ENCODE data around the gene CLDN6.

Gene CLDN6, protein sequence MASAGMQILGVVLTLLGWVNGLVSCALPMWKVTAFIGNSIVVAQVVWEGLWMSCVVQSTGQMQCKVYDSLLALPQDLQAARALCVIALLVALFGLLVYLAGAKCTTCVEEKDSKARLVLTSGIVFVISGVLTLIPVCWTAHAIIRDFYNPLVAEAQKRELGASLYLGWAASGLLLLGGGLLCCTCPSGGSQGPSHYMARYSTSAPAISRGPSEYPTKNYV

DNA sequence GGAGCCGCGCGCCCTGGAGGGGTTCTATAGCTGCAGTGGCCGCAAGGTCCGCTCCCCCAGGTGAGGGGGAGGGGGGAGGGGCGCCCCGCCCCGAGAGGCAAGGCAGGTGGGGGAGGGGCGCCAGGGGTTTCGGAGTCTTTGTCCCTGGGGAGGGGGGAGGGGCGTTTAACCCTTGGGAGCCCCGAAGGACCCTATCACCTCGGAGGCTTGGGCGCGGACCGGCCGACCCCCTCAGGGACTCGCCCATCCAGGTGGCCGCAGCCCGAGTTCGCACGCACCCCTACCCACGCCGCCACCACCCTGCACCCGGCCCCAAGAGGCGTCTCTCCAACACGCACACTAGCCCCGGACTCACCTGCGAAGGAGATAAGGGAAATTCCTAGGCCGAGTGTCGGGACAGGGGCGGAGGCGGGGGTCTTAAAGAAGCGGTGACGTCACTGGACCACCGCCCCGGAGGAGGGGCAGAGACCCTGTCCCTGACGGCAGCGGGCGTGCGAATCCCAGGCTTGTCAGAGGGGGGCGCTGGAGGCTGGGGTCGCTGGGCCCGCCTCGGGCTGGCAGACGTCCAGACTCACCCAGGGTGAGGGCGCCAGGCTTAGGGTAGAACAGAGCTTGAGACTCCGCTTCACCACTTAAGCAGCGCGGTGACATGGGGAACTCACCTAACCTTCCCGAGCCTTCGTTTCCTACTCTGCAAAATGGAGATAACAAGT is at the start of gene CLDN6:
TSS of gene CLDN6 (minus strand) at position 390 of the 713 bp plus-strand sequence. CDS start 2,162 bp downstream, outside the sequence.
- TF ChIP-seq, protein P1, sequence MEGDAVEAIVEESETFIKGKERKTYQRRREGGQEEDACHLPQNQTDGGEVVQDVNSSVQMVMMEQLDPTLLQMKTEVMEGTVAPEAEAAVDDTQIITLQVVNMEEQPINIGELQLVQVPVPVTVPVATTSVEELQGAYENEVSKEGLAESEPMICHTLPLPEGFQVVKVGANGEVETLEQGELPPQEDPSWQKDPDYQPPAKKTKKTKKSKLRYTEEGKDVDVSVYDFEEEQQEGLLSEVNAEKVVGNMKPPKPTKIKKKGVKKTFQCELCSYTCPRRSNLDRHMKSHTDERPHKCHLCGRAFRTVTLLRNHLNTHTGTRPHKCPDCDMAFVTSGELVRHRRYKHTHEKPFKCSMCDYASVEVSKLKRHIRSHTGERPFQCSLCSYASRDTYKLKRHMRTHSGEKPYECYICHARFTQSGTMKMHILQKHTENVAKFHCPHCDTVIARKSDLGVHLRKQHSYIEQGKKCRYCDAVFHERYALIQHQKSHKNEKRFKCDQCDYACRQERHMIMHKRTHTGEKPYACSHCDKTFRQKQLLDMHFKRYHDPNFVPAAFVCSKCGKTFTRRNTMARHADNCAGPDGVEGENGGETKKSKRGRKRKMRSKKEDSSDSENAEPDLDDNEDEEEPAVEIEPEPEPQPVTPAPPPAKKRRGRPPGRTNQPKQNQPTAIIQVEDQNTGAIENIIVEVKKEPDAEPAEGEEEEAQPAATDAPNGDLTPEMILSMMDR (conservative IDR thresholded peaks at IDR 0.05), result no peak
- no peak within 1 kb of the TSS for H3K27ac ChIP-seq

DNA sequence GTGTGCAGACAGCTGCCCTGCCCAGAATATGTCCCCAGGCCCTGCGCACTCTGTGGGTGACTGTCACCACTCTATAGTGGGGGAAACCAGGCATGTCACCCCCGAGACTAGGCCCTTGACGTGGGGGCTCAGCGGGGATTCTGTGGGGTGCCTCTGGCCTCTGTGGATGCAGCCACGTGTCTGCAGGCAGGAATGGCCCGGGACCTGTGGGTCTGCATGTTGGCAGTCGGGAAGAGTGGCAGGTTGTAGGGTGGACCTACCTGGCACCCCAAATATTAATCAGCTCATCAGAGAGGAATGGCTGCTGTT is 48.4 kb upstream of the CLDN6 start:
- no peak overlapping the region for H3K27ac ChIP-seq
- TF ChIP-seq, protein P1 (conservative IDR thresholded peaks at IDR 0.05), result no peak

DNA sequence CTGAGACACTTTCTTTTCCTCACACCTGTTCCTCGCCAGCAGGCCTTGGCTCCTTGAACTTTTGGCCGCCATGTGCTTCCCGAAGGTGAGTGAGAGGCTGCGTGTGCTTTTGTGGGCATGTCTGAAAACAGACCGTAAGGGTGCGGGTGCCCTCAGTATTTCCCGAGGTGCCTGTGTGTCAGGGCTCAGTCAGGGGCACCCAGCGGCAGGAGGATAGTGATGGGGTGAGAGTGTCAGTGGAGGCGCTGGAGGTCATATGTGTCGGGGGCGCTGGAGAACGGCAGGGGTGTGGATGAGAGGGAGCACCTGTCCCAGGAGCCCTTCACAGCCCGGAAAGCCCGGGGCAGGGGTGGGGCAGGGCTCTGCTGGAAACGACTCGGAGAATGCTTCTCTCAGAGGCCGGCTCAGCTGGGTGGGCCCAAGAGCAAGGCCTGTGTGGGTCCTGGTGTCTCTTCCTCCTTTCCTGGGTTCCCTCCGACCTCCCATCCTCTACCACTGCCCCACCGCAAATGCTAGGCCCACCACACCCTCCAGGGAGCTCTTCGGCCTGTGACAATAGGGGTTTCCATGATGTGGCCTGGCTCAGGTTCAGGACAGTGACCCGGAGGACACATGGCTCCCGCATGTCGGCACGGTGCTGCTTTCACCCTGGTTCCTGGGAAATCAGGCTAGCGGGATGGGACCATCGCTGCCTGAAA is 47.9 kb upstream of the CLDN6 start:
- TF ChIP-seq, protein P1 (conservative IDR thresholded peaks at IDR 0.05), result no peak
- H3K27ac ChIP-seq, result no peak overlapping the region

DNA sequence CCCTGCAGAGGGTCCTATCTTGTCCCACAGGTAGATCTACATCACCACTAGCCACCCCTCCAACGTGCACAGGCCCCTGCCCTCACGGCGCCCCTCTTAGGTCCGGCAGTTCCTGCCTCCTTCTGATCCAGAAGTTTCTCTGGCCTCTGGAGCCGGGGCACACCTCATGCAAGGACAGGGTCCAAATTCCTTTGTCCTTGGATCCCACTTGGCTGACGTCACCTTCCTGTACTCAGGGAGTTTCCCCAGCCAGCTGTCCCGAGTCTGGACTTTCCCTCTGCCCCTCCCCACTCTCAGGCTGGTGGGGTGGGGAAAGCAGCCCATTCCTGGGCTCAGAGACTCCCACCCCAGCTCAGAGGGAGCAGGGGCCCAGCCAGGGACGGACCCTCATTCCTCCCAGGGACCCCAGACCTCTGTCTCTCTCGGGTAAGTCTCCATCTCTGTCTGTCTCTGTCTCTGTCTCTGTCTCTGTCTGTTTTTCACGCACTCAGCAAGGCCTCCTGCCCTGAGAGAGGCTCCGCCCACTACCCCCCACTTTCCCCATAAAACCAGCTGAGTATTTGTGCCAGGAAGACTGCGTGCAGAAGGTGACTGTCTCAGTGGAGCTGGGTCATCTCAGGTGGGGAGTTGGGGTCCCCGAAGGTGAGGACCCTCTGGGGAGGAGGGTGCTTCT is 47.2 kb upstream of the CLDN6 start, which contains the start of gene IL32:
TSS of gene IL32 (plus strand) at position 572 of the 673 bp plus-strand sequence. CDS start 172 bp downstream, outside the sequence.
- no peak within 1 kb of the TSS for H3K27ac ChIP-seq
- TF ChIP-seq, protein P1 (conservative IDR thresholded peaks at IDR 0.05), result no peak

DNA sequence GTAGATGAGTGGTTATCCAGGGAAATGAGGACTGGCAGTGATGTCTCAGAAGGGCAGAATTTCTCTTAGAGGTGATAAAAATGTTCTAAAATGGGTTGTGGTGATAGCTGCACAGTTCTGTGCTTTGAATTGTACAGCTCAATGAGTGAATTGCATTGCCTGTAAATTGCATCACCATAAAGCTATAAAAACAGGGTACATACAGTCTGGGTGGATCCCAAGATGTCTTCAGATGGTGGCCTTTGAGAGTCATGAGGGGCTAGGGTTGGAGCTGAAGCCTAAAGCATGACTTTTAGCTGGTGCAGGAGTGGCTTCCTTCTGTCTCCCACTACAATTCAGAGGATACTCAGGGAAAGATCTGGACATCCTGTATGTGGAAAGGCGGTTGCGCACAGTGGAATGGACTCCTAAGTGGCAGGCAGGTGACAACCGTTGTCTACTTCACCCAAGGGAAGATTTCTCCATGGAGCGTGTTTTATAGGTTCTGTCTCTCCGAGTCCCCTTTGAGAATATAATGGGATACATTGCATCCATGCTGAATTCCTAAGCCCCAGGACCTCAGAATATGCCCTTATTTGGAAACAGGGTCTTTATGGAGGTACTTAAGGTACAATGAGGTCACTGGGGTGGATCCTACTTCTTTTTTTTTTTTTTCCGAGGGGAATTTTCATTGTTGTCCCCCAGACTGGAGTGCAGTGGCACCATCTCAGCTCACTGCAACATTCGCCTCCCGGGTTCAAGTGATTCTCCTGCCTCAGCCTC is 45.8 kb upstream of the CLDN6 start:
- TF ChIP-seq, protein P1 (conservative IDR thresholded peaks at IDR 0.05), result no peak
- no peak overlapping the region for H3K27ac ChIP-seq

DNA sequence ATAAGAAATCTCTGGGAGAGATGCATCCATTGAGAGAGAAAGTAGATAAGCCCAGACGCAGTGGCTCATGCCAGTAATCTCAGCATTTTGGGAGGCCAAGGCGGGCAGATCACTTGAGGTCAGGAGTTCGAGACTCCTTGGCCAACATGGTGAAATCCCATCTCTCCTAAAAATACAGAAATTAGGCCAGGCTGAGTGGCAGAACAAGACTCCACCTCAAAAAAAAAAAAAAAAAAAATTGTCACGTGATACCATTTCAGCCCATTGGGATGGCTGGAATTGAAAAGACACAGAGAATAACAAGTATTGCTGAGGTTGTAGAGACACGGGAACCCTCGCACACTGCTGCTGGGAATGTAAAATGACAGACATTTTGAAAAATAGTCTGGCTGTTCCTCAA is 44.6 kb upstream of the CLDN6 start:
- TF ChIP-seq, protein P1 (conservative IDR thresholded peaks at IDR 0.05), result no peak
- H3K27ac ChIP-seq, result no peak overlapping the region

Measured in VCaP (cell line).